ENCODE measurements around the gene AGXT2. TPM values are rescaled to one million over a fixed set of nuclear protein-coding genes. Genes with fewer than 3 reads are reported as not detected.

AGXT2 gene
- total RNA-seq, 1 donor from 2014 or later = not detected

DNA sequence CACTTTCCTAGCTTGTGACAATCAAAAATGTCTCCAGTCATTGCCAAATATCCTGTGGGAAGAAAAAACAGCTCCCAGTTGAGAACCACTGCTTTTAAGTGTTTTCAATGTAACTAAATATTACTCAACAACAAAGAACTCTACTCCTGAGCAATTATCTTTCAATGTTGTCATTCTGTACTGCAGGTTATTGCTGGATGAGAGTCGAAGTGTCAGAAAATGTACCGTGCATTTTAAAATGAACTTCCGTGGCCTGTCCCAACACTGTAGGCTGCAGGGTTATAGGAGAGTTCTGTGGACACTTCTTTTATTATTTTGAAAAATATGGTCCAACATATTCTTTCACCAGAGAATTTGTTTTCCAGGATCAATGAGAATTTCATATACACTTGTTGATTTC lies 34.8 kb upstream of the AGXT2 start:
- no peak for TF ChIP-seq CTCF (IDR thresholded peaks at IDR 0.05; ENCODE audit: unreplicated experiment)
- no peak overlapping the region for H3K27ac Mint-ChIP-seq
- no peaks in the 10 kb centered on the region for H3K4me1 Mint-ChIP-seq (ENCODE audit: low read depth)
- H3K4me3 Mint-ChIP-seq (ENCODE audit: low read depth) = no peak overlapping the region
- DNase-seq (ENCODE audit: low spot score, unreplicated experiment) = no peak
- peaks cover 10% of the 10 kb centered on the region for H3K9me3 Mint-ChIP-seq (ENCODE audit: low read depth)
- H3K36me3 Mint-ChIP-seq (ENCODE audit: insufficient read depth) = peaks cover 4% of the 10 kb centered on the region
- H3K27me3 Mint-ChIP-seq = no peaks in the 10 kb centered on the region

GRCh38 chr5:35081134-35081533 lies 33.4 kb upstream of the AGXT2 start:
- no peak overlapping the region for H3K27ac Mint-ChIP-seq
- no peaks in the 10 kb centered on the region for H3K27me3 Mint-ChIP-seq
- H3K4me3 Mint-ChIP-seq (ENCODE audit: low read depth) = no peak overlapping the region
- no peak for TF ChIP-seq CTCF (IDR thresholded peaks at IDR 0.05; ENCODE audit: unreplicated experiment)
- DNase-seq (ENCODE audit: low spot score, unreplicated experiment) = no peak
- peaks cover 6% of the 10 kb centered on the region for H3K36me3 Mint-ChIP-seq (ENCODE audit: insufficient read depth)
- H3K4me1 Mint-ChIP-seq (ENCODE audit: low read depth) = no peaks in the 10 kb centered on the region
- H3K9me3 Mint-ChIP-seq (ENCODE audit: low read depth) = peaks cover 21% of the 10 kb centered on the region

GRCh38 chr5:35073160-35073559 lies 25.4 kb upstream of the AGXT2 start:
- no peak for DNase-seq (ENCODE audit: low spot score, unreplicated experiment)
- Mint-ChIP-seq H3K9me3 (ENCODE audit: low read depth) (peaks cover 26% of the 10 kb centered on the region), H3K36me3 (ENCODE audit: insufficient read depth) (peaks cover 6% of the 10 kb centered on the region), H3K4me1 (ENCODE audit: low read depth) (peaks cover 2% of the 10 kb centered on the region), H3K4me3 (ENCODE audit: low read depth) (no peak overlapping the region), H3K27me3 (no peaks in the 10 kb centered on the region), H3K27ac (no peak overlapping the region)
- no peak for TF ChIP-seq CTCF (IDR thresholded peaks at IDR 0.05; ENCODE audit: unreplicated experiment)

- no peak for TF ChIP-seq CTCF (IDR thresholded peaks at IDR 0.05; ENCODE audit: unreplicated experiment)
- no peaks in the 10 kb centered on the region for H3K4me1 Mint-ChIP-seq (ENCODE audit: low read depth)
- no peak for DNase-seq (ENCODE audit: low spot score, unreplicated experiment)
- H3K27me3 Mint-ChIP-seq = no peaks in the 10 kb centered on the region
- H3K36me3 Mint-ChIP-seq (ENCODE audit: insufficient read depth) = peaks cover 2% of the 10 kb centered on the region
- H3K4me3 Mint-ChIP-seq (ENCODE audit: low read depth) = no peak overlapping the region
- H3K9me3 Mint-ChIP-seq (ENCODE audit: low read depth) = peaks cover 5% of the 10 kb centered on the region
- H3K27ac Mint-ChIP-seq = no peak overlapping the region
Measured at GRCh38 chr5:35069188-35069587, 21.4 kb upstream of the AGXT2 start.

- Mint-ChIP-seq H3K9me3 (ENCODE audit: low read depth) (no peaks in the 10 kb centered on the region), H3K27me3 (no peaks in the 10 kb centered on the region), H3K4me1 (ENCODE audit: low read depth) (no peaks in the 10 kb centered on the region), H3K4me3 (ENCODE audit: low read depth) (no peak overlapping the region), H3K27ac (no peak overlapping the region), H3K36me3 (ENCODE audit: insufficient read depth) (no peaks in the 10 kb centered on the region)
- TF ChIP-seq CTCF (IDR thresholded peaks at IDR 0.05; ENCODE audit: unreplicated experiment) = no peak
- no peak for DNase-seq (ENCODE audit: low spot score, unreplicated experiment)
Measured at GRCh38 chr5:35067985-35068384, 20.2 kb upstream of the AGXT2 start.
